Endothelial cell of umbilical vein (primary cell): ENCODE results near the gene APOD.
"Not testable (repeated sequence)": the region's sequence is repeated elsewhere in the genome, so short reads cannot be mapped to it uniquely, and the experiment has no call there.

Experiments
- EZH2 ChIP-seq: IDR thresholded peaks from 2 replicates; pipeline ENCODE4 v1.6.1; 2012; ENCODE audit warnings: borderline replicate concordance, low read depth, mild to moderate bottlenecking, moderate library complexity, low read length, inconsistent platforms; ENCODE audit not compliant: severe bottlenecking
- MYC ChIP-seq: IDR thresholded peaks from one replicate; pipeline ENCODE4 v1.6.1; 2011; ENCODE audit warnings: mild to moderate bottlenecking, low read depth, low read length
- POLR2A ChIP-seq: IDR thresholded peaks from 2 replicates; pipeline ENCODE4 v1.6.1; 2012; ENCODE audit warnings: low read depth, mild to moderate bottlenecking, control low read depth, low read length
- POLR2AphosphoS5 ChIP-seq: IDR thresholded peaks from 2 replicates; pipeline ENCODE4 v1.6.1; 2012; ENCODE audit warnings: low read depth, mild to moderate bottlenecking, control low read depth, low read length, moderate library complexity; ENCODE audit not compliant: insufficient read depth
- TF ChIP-seq, protein P1 (sequence below), 2 donors: IDR thresholded peaks; 1 replicate in 1 of 2; 2 replicates in 1 of 2; pipeline ENCODE4 v1.5.1; 2011; ENCODE audit warnings: low read length in 2 of 2, mild to moderate bottlenecking in 2 of 2, moderate library complexity in 2 of 2, control low read depth in 1 of 2, inconsistent platforms in 1 of 2, low read depth in 1 of 2; ENCODE audit not compliant: insufficient read depth in 1 of 2; ENCODE audit errors: extremely low read depth in 1 of 2
- TF ChIP-seq, protein P2 (sequence below): IDR thresholded peaks from 2 replicates; pipeline ENCODE4 v1.6.1; 2011; ENCODE audit not compliant: insufficient read depth, insufficient read length

DNA sequence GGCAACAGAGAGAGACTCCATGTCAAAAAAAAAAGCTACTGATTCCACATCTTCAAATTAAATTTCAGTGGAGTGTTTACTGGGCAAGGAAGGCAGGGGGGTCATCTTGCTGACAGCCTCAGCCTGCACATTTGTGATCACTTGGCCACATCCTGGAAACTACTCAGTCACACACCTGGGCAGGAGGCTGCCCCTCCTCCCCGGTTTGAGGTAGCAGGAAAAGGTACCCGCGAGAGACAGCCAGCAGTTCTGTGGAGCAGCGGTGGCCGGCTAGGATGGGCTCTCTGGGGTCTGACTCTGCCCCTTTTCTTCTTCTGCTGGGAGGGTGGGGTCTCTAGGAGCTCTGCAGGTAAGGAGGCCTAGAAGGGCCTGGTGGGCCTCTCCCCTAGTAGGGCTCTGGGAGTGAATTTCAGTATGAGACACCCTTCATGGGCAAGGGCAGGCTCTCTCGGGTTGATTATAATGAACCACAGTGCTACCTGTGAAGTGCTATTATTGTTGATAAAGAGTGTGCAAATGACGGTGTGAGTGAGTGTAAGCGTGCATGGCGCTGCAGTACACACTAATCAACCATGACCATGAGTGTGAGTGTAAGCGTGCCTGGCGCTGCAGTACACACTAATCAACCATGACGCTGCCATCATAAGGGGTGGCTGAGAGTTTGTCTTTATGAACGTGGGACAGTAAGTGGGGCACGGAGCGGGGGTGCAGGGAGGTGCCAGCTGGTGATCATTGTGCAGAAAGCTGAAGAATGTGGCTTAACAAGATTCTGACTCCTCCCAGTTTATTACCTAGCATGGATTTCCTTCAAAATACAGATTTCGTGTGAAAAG, 31.1 kb upstream of the APOD start:
- TF ChIP-seq, protein P1, sequence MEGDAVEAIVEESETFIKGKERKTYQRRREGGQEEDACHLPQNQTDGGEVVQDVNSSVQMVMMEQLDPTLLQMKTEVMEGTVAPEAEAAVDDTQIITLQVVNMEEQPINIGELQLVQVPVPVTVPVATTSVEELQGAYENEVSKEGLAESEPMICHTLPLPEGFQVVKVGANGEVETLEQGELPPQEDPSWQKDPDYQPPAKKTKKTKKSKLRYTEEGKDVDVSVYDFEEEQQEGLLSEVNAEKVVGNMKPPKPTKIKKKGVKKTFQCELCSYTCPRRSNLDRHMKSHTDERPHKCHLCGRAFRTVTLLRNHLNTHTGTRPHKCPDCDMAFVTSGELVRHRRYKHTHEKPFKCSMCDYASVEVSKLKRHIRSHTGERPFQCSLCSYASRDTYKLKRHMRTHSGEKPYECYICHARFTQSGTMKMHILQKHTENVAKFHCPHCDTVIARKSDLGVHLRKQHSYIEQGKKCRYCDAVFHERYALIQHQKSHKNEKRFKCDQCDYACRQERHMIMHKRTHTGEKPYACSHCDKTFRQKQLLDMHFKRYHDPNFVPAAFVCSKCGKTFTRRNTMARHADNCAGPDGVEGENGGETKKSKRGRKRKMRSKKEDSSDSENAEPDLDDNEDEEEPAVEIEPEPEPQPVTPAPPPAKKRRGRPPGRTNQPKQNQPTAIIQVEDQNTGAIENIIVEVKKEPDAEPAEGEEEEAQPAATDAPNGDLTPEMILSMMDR (IDR thresholded peaks at IDR 0.05; ENCODE audit: extremely low read depth in 1 of 2, insufficient read depth in 1 of 2, low read depth in 1 of 2, low read length in 2 of 2) = not testable (repeated sequence)
- TF ChIP-seq, protein P2, sequence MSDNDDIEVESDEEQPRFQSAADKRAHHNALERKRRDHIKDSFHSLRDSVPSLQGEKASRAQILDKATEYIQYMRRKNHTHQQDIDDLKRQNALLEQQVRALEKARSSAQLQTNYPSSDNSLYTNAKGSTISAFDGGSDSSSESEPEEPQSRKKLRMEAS = not testable (repeated sequence)
- TF ChIP-seq POLR2A, MYC, EZH2, POLR2AphosphoS5: not testable (repeated sequence)
